IPS-15b (cell line): ENCODE measurements around the gene XPO6.

Experiments used
- H3K27me3 ChIP-seq: one replicate; pipeline ENCODE4 v1.6.1; 2013; ENCODE audit warnings: low read length; ENCODE audit not compliant: control insufficient read depth, insufficient read depth
- H3K36me3 ChIP-seq: one replicate; pipeline ENCODE4 v1.6.1; 2013; ENCODE audit warnings: low read length; ENCODE audit not compliant: control insufficient read depth, insufficient read depth
- H3K4me1 ChIP-seq: one replicate; pipeline ENCODE4 v1.6.1; 2013; ENCODE audit warnings: mild to moderate bottlenecking, low read length; ENCODE audit not compliant: control insufficient read depth, insufficient read depth
- H3K4me3 ChIP-seq: one replicate; pipeline ENCODE4 v1.5.1; 2013; ENCODE audit warnings: low read depth, low read length
- H3K9ac ChIP-seq: one replicate; pipeline ENCODE4 v1.6.1; 2013; ENCODE audit warnings: low read depth, mild to moderate bottlenecking, low read length
- H3K9me3 ChIP-seq: one replicate; pipeline ENCODE4 v1.6.1; 2013; ENCODE audit warnings: mild to moderate bottlenecking, low read length; ENCODE audit not compliant: control insufficient read depth, insufficient read depth

Gene XPO6

DNA sequence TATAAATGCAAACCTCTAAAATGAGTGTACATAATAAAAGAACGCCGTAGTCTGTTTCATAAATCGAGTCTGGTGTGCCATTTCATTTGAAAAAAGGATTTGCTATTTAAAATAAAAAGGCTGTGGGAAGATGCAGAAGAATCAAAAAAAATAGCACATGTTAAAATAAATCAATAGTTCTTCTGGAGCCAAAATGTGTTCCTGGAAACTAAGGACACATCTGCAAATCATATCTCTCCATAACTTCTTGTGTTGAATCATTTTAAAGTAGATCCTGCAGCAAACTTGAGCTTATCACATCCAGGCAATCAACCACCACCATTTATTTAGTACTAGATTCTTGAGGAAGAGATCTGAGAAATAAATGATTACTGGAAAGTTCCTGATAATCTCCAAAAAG, 29.0 kb downstream of the XPO6 start:
- H3K4me1 ChIP-seq, result peaks cover 3% of the 10 kb centered on the region

GRCh38 chr16:28182183-28182582, 29.6 kb downstream of the XPO6 start:
- Histone ChIP-seq H3K9ac (no peak overlapping the region), H3K27me3 (no peaks in the 10 kb centered on the region), H3K36me3 (no peaks in the 10 kb centered on the region), H3K9me3 (no peaks in the 10 kb centered on the region), H3K4me1 (peaks cover 3% of the 10 kb centered on the region), H3K4me3 (no peak overlapping the region)

More for the DNA sequence above, 29.0 kb downstream of the XPO6 start:
- Histone ChIP-seq H3K4me3 (no peak overlapping the region), H3K9ac (no peak overlapping the region), H3K36me3 (no peaks in the 10 kb centered on the region), H3K27me3 (no peaks in the 10 kb centered on the region), H3K9me3 (no peaks in the 10 kb centered on the region)

- Histone ChIP-seq H3K36me3 (no peaks in the 10 kb centered on the region), H3K9ac (peak overlapping the region; percentile 9), H3K4me1 (peaks cover 3% of the 10 kb centered on the region), H3K27me3 (no peaks in the 10 kb centered on the region), H3K9me3 (no peaks in the 10 kb centered on the region), H3K4me3 (no peak overlapping the region)
Measured at GRCh38 chr16:28181515-28181914, 30.2 kb downstream of the XPO6 start.

- Histone ChIP-seq H3K36me3 (peaks cover 1% of the 10 kb centered on the region), H3K9ac (no peak overlapping the region), H3K9me3 (no peaks in the 10 kb centered on the region), H3K4me3 (no peak overlapping the region), H3K4me1 (peaks cover 3% of the 10 kb centered on the region), H3K27me3 (no peaks in the 10 kb centered on the region)
Measured at GRCh38 chr16:28180655-28181460, 30.9 kb downstream of the XPO6 start.

DNA sequence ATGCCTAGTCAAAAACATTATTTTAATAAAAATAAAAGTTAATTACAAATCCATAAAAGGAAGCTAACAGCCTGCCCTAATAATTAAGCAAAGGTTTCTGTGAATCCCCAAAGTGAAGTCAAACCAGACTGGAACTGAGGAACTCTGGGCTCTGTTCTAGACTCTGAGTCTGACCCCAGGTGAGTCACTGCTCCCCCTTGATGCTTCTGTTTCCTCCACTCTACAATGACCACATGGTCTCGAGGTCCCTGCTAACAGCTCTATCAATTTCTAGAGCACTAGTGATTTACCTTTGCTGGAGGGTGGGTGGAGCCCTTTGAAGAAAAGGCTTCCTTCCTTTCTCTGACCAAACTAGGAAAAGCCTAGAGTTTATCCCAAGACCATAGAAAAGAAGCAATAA, 32.4 kb downstream of the XPO6 start:
- H3K4me1 ChIP-seq, result peaks cover 3% of the 10 kb centered on the region
- H3K27me3 ChIP-seq, result no peaks in the 10 kb centered on the region
- H3K36me3 ChIP-seq, result peaks cover 10% of the 10 kb centered on the region
- H3K4me3 ChIP-seq, result no peak overlapping the region
- H3K9ac ChIP-seq, result no peak overlapping the region
- no peaks in the 10 kb centered on the region for H3K9me3 ChIP-seq

GRCh38 chr16:28175715-28176114, 36.0 kb downstream of the XPO6 start:
- Histone ChIP-seq H3K4me3 (no peak overlapping the region), H3K27me3 (no peaks in the 10 kb centered on the region), H3K36me3 (peaks cover 10% of the 10 kb centered on the region), H3K9me3 (no peaks in the 10 kb centered on the region), H3K4me1 (no peaks in the 10 kb centered on the region), H3K9ac (no peak overlapping the region)

- Histone ChIP-seq H3K9me3 (no peaks in the 10 kb centered on the region), H3K36me3 (peaks cover 13% of the 10 kb centered on the region), H3K4me3 (no peak overlapping the region), H3K9ac (no peak overlapping the region), H3K4me1 (no peaks in the 10 kb centered on the region), H3K27me3 (no peaks in the 10 kb centered on the region)
Measured at GRCh38 chr16:28172336-28172735, 39.4 kb downstream of the XPO6 start.

- no peak overlapping the region for H3K9ac ChIP-seq
- no peaks in the 10 kb centered on the region for H3K4me1 ChIP-seq
- H3K4me3 ChIP-seq, result no peak overlapping the region
- H3K27me3 ChIP-seq, result no peaks in the 10 kb centered on the region
- no peaks in the 10 kb centered on the region for H3K9me3 ChIP-seq
- H3K36me3 ChIP-seq, result peaks cover 17% of the 10 kb centered on the region
Measured at GRCh38 chr16:28171816-28172215, 39.9 kb downstream of the XPO6 start.

GRCh38 chr16:28168991-28169554, 42.7 kb downstream of the XPO6 start:
- H3K36me3 ChIP-seq, result peaks cover 10% of the 10 kb centered on the region
- H3K4me3 ChIP-seq, result no peak overlapping the region
- no peaks in the 10 kb centered on the region for H3K9me3 ChIP-seq
- no peaks in the 10 kb centered on the region for H3K27me3 ChIP-seq
- no peaks in the 10 kb centered on the region for H3K4me1 ChIP-seq
- H3K9ac ChIP-seq, result no peak overlapping the region

DNA sequence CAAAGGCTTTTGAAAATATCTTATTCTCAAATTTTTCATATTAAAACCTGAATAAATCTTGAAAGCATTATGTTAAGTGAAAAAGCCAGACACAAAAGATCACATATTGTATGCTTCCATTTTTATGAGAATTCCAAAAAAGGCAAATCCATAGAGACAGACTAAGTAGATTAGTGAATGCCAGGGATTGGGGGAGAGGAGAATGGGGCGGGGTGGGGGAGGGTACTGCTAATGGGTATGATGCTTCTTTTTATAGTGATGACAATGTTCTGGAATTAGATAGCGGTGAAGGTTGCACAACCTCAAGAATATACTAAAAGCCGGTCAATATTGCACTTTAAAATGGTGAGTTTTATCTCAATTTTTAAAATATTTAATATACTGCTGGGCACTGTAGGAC, 44.0 kb downstream of the XPO6 start:
- H3K36me3 ChIP-seq, result peaks cover 10% of the 10 kb centered on the region
- H3K4me3 ChIP-seq, result no peak overlapping the region
- H3K27me3 ChIP-seq, result no peaks in the 10 kb centered on the region
- no peaks in the 10 kb centered on the region for H3K4me1 ChIP-seq
- H3K9me3 ChIP-seq, result no peaks in the 10 kb centered on the region
- no peak overlapping the region for H3K9ac ChIP-seq

DNA sequence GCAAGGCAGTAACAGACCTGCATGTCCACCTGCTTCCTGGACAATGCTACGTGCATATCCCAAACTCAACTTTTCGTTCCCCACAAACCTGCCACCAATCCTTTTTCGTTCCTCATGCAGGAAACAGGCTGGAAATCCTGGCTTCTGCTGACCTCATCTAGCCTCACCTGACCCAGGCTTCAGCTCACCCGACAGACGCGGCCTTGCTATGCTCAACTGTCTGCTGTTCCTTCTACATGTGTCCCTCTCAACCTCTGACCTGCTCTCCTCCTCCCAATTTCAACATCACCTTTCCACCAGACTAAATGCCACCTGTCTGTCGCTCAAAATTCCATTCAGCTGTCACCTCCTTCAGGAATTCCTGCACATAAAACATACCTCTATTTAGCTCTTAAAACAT, 44.5 kb downstream of the XPO6 start:
- Histone ChIP-seq H3K27me3 (no peaks in the 10 kb centered on the region), H3K9me3 (no peaks in the 10 kb centered on the region), H3K9ac (no peak overlapping the region), H3K36me3 (peaks cover 10% of the 10 kb centered on the region), H3K4me3 (no peak overlapping the region), H3K4me1 (no peaks in the 10 kb centered on the region)
